HG03520 (cell line): Measurements from ENCODE around the gene CANX.
"Not testable (repeated sequence)": the region's sequence is repeated elsewhere in the genome, so short reads cannot be mapped to it uniquely, and the experiment has no call there.

Source experiments
- ATAC-seq: cut with Tn5 transposase; IDR thresholded peaks from one replicate; pipeline ENCODE4 v1.9.1; 2021; ENCODE audit warnings: mild to moderate bottlenecking, moderate library complexity; ENCODE audit not compliant: unreplicated experiment

The CANX gene

GRCh38 chr5:179698935-179699615 lies at the start of gene CANX:
CANX (plus strand) TSS chr5:179698967; CDS start chr5:179705682, 6,715 bp downstream.
- ATAC-seq: no peak

GRCh38 chr5:179649166-179649703 lies 49.5 kb upstream of the CANX start:
- not testable (repeated sequence) for ATAC-seq

GRCh38 chr5:179650245-179650644 lies 48.5 kb upstream of the CANX start:
- not testable (repeated sequence) for ATAC-seq

- ATAC-seq: not testable (repeated sequence)
These were observed 45.6 kb upstream of the CANX start for GRCh38 chr5:179653135-179653534.

GRCh38 chr5:179657302-179658178 lies 41.2 kb upstream of the CANX start:
- peak; percentile 87 for ATAC-seq

GRCh38 chr5:179658179-179658856 lies 40.4 kb upstream of the CANX start:
- ATAC-seq: peak; percentile 57

GRCh38 chr5:179661647-179662046 lies 37.1 kb upstream of the CANX start:
- not testable (repeated sequence) for ATAC-seq

- ATAC-seq: no peak
These were observed 30.4 kb upstream of the CANX start for GRCh38 chr5:179668391-179668790.

GRCh38 chr5:179678223-179679013 lies 20.3 kb upstream of the CANX start:
- peak; percentile 87 for ATAC-seq

GRCh38 chr5:179679014-179679674 lies 19.6 kb upstream of the CANX start:
- no peak for ATAC-seq

GRCh38 chr5:179680014-179680779 lies 18.6 kb upstream of the CANX start:
- no peak for ATAC-seq

GRCh38 chr5:179680780-179681401 lies 17.9 kb upstream of the CANX start, which contains the start of gene CBY3:
CBY3 (minus strand) TSS chr5:179681034; CDS start chr5:179680918, 116 bp downstream.
- no peak for ATAC-seq

- ATAC-seq: not testable (repeated sequence)
These were observed 9.6 kb upstream of the CANX start for GRCh38 chr5:179689212-179689611.

GRCh38 chr5:179694561-179694960 lies 4.2 kb upstream of the CANX start:
- ATAC-seq: no peak

GRCh38 chr5:179696603-179697002 lies 2.2 kb upstream of the CANX start:
- no peak for ATAC-seq

GRCh38 chr5:179697108-179697507 lies 1.7 kb upstream of the CANX start:
- ATAC-seq: no peak

- ATAC-seq: not testable (repeated sequence)
These were observed 1.2 kb upstream of the CANX start for GRCh38 chr5:179697543-179697942.
